ENCODE results near the gene FANCC. TPM values are rescaled to one million over a fixed set of nuclear protein-coding genes. Genes with fewer than 3 reads are reported as not detected.

FANCC gene
- total and polyA plus RNA-seq, 2 of the 4 experiments (the other 2 are of a cell fraction) = 4.7 to 6.3 TPM

DNA sequence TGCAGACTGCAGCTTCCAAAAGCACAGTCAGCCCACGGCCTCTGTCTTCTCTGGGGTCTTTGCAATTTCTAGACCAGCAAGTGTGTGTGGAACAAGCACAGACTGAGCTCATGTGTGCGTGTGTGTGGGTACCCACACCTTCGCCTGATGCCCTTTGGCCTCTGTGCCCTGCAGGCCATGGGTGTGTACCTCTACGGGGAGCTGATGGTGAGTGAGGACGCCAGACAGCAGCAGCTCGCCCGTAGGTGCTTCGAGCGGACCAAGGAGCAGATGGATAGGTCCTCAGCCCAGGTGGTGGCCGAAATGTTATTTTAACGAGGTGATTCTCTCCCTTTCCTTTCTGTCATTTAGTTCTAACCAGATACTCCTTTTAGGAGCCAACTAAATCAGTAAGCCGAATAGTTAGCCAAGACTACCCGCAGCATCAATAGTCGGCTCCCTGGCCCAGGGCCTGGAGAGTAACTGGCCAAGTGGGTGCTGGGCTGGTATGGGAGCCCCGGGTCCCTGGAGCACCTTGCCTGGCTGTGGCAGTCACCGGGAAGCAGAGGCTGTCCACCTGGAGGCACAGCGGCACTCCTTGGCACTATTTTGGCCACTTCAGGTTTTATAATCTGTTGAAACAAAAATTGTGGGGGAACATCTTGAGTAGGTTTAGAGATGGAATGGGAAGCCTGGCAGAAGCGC, 235.0 kb downstream of the FANCC start:
- Histone ChIP-seq H3K4me1 (ENCODE audit: control insufficient read depth, insufficient read depth, low read length) (peaks cover 10% of the 10 kb centered on the region), H3K4me3 (ENCODE audit: insufficient read depth, low read depth, low read length) (no peak overlapping the region), H3K36me3 (ENCODE audit: control insufficient read depth, insufficient read depth, low read length) (peaks cover 74% of the 10 kb centered on the region), H2BK15ac (ENCODE audit: low read depth, low read length) (no peak overlapping the region), H4K20me1 (ENCODE audit: insufficient read depth, low read length) (peaks cover 79% of the 10 kb centered on the region), H3K79me1 (ENCODE audit: low read depth in 1 of 2, low read length in 2 of 2) (peaks cover 40 to 85% of the 10 kb centered on the region in 2 experiments), H4K5ac (ENCODE audit: low read depth, low read length) (no peak overlapping the region), H3K27ac (ENCODE audit: insufficient read depth, low read length) (no peak overlapping the region), H3K56ac (ENCODE audit: extremely low read depth, insufficient read depth, low read length) (no peak overlapping the region), H2BK20ac (ENCODE audit: low read depth, low read length) (no peak overlapping the region), H3K27me3 (ENCODE audit: control insufficient read depth, insufficient read depth, low read length) (no peaks in the 10 kb centered on the region), H2BK120ac (ENCODE audit: low read depth, low read length) (no peak overlapping the region), H3K9me1 (ENCODE audit: insufficient read depth, low read length) (peaks cover 20% of the 10 kb centered on the region), H2AK5ac (ENCODE audit: low read depth, low read length) (no peak overlapping the region), H3K23ac (ENCODE audit: low read depth, low read length) (no peak overlapping the region), H2AFZ (replicated peaks; ENCODE audit: low read length, poor library complexity) (no peak overlapping the region), H2BK5ac (ENCODE audit: low read depth, low read length, poor library complexity, severe bottlenecking) (no peak overlapping the region), H3K9me3 (ENCODE audit: control insufficient read depth, insufficient read depth, low read length) (no peaks in the 10 kb centered on the region), H4K8ac (ENCODE audit: low read depth in 2 of 2, low read length in 2 of 2) (no peak overlapping the region), H3K14ac (replicated peaks; ENCODE audit: low read depth, low read length) (no peak overlapping the region), H3K9ac (ENCODE audit: low read depth, low read length) (no peak overlapping the region), H3K18ac (ENCODE audit: low read depth, low read length) (no peak overlapping the region), H3K4me2 (ENCODE audit: low read depth, low read length) (no peak overlapping the region), H3K4ac (ENCODE audit: low read depth, low read length) (no peak overlapping the region), H2AK9ac (replicated peaks; ENCODE audit: low read depth, low read length, poor library complexity) (no peak overlapping the region), H4K91ac (ENCODE audit: insufficient read depth, low read depth, low read length) (no peak overlapping the region)
- TF ChIP-seq MXI1 (IDR thresholded peaks at IDR 0.05; ENCODE audit: borderline replicate concordance, low read depth, low read length) (no peak), BHLHE40 (IDR thresholded peaks at IDR 0.05; ENCODE audit: low read depth, low read length) (no peak), RFX5 (IDR thresholded peaks at IDR 0.05; ENCODE audit: low read depth, low read length) (no peak), MAFK (IDR thresholded peaks at IDR 0.05; ENCODE audit: low read depth, low read length) (no peak), CHD1 (IDR thresholded peaks at IDR 0.05; ENCODE audit: low read depth, low read length) (no peak), SMC3 (IDR thresholded peaks at IDR 0.05; ENCODE audit: low read depth, low read length) (no peak), MAZ (IDR thresholded peaks at IDR 0.05; ENCODE audit: borderline replicate concordance, low read depth, low read length) (no peak), FOS (IDR thresholded peaks at IDR 0.05; ENCODE audit: low read depth, low read length) (no peak), POLR2A (IDR thresholded peaks at IDR 0.05; ENCODE audit: low read depth, low read length) (no peak), CEBPB (IDR thresholded peaks at IDR 0.05; ENCODE audit: low read depth, low read length) (no peak), RCOR1 (IDR thresholded peaks at IDR 0.05; ENCODE audit: insufficient replicate concordance, low read length) (no peak), RAD21 (IDR thresholded peaks at IDR 0.05; ENCODE audit: low read length) (no peak), NFE2L2 (IDR thresholded peaks at IDR 0.05; ENCODE audit: low read depth, low read length) (no peak)
- TF ChIP-seq, protein P1, sequence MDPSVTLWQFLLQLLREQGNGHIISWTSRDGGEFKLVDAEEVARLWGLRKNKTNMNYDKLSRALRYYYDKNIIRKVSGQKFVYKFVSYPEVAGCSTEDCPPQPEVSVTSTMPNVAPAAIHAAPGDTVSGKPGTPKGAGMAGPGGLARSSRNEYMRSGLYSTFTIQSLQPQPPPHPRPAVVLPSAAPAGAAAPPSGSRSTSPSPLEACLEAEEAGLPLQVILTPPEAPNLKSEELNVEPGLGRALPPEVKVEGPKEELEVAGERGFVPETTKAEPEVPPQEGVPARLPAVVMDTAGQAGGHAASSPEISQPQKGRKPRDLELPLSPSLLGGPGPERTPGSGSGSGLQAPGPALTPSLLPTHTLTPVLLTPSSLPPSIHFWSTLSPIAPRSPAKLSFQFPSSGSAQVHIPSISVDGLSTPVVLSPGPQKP (IDR thresholded peaks at IDR 0.05; ENCODE audit: borderline replicate concordance, low read depth, low read length) = no peak
- TF ChIP-seq, protein P2, sequence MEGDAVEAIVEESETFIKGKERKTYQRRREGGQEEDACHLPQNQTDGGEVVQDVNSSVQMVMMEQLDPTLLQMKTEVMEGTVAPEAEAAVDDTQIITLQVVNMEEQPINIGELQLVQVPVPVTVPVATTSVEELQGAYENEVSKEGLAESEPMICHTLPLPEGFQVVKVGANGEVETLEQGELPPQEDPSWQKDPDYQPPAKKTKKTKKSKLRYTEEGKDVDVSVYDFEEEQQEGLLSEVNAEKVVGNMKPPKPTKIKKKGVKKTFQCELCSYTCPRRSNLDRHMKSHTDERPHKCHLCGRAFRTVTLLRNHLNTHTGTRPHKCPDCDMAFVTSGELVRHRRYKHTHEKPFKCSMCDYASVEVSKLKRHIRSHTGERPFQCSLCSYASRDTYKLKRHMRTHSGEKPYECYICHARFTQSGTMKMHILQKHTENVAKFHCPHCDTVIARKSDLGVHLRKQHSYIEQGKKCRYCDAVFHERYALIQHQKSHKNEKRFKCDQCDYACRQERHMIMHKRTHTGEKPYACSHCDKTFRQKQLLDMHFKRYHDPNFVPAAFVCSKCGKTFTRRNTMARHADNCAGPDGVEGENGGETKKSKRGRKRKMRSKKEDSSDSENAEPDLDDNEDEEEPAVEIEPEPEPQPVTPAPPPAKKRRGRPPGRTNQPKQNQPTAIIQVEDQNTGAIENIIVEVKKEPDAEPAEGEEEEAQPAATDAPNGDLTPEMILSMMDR (conservative IDR thresholded peaks at IDR 0.05; ENCODE audit: low read depth, low read length) = no peak
- TF ChIP-seq, protein P3, sequence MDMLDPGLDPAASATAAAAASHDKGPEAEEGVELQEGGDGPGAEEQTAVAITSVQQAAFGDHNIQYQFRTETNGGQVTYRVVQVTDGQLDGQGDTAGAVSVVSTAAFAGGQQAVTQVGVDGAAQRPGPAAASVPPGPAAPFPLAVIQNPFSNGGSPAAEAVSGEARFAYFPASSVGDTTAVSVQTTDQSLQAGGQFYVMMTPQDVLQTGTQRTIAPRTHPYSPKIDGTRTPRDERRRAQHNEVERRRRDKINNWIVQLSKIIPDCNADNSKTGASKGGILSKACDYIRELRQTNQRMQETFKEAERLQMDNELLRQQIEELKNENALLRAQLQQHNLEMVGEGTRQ (IDR thresholded peaks at IDR 0.05; ENCODE audit: low read depth, low read length) = no peak
- BruUV-seq (replicated peaks) = no TSS peak
- ChIA-PET CTCF (no interaction called here), POLR2A (ENCODE audit: unreplicated experiment) (no interaction called here)
- DNase-seq (no peak), ATAC-seq (ENCODE audit: low read depth) (no peak)
- intact Hi-C loops (cut with micrococcal nuclease) = no loop called here
- in situ Hi-C loops (cut with MboI; ENCODE audit: low sequenced_read_pairs) = no loop called here
- WGBS, 2 experiments (ENCODE audit: extremely low coverage in 2 of 2, insufficient read length in 1 of 2) = 100% methylated on average over 6 of the region's 18 CpGs; no CpG with 5 or more reads in 1 of the 2 experiments
- dilution Hi-C loops (cut with HindIII; ENCODE audit: low sequenced_read_pairs, unreplicated experiment) = no loop called here

Data from IMR-90 (cell line).